Measurements from ENCODE around the gene WDFY4.

The WDFY4 gene

DNA sequence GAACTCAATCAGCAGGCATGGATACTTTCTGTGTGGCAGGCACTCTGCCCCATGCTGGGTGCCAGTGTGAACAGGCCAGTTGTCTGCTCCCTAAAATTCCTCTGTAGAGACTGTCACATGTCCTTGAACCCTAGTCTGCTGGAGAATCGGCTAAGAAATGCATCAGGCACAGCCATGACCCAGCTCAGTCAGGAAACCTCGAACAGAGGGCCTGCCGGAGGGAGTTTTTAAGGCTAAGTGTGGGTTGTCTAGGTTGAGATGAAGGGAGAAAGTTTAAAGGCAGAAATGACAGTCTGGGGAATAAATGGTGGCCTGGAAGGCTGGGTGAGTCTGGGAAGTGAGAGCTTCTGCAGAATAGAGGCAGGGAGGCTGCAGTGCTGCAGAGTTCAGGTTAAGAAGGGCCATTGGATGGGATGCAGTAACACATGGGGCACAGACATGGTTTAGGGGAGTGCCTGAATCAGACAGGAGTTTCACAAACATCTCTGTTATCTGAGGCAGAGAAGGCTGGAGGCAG is 45.3 kb downstream of the WDFY4 start:
- H3K36me3 ChIP-seq (ENCODE audit: control insufficient read depth, insufficient read depth, low read length), result no peaks in the 10 kb centered on the region
- no peak overlapping the region for H3K4me3 ChIP-seq (ENCODE audit: low read depth, low read length)
- H3K9ac ChIP-seq (ENCODE audit: low read depth, low read length), result no peak overlapping the region
- H3K4me1 ChIP-seq (ENCODE audit: control insufficient read depth, insufficient read depth, low read length), result peaks cover 5% of the 10 kb centered on the region
- no peaks in the 10 kb centered on the region for H3K9me3 ChIP-seq (ENCODE audit: control insufficient read depth, insufficient read depth, low read length)
- H3K27me3 ChIP-seq (ENCODE audit: control insufficient read depth, insufficient read depth, low read length), result no peaks in the 10 kb centered on the region

DNA sequence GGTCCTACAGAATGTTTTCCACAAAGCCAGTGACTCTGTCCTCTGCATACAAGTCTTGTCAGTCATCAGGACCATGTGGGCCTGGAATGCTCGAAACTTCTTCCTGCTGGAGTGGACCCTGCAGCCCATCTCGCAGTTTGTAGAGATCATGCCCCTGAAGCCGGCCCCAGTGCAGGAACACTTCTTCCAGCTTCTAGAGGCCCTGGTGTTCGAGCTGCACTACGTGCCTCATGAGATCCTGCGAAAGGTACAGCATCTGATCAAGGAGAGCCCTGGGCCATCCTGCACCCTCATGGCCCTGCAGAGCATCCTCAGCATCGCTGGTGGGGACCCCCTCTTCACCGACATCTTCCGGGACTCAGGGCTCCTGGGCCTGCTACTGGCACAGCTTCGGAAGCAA is 46.5 kb downstream of the WDFY4 start:
- Histone ChIP-seq H3K4me1 (ENCODE audit: control insufficient read depth, insufficient read depth, low read length) (peaks cover 5% of the 10 kb centered on the region), H3K36me3 (ENCODE audit: control insufficient read depth, insufficient read depth, low read length) (no peaks in the 10 kb centered on the region), H3K9me3 (ENCODE audit: control insufficient read depth, insufficient read depth, low read length) (no peaks in the 10 kb centered on the region), H3K27me3 (ENCODE audit: control insufficient read depth, insufficient read depth, low read length) (no peaks in the 10 kb centered on the region), H3K4me3 (ENCODE audit: low read depth, low read length) (no peak overlapping the region), H3K9ac (ENCODE audit: low read depth, low read length) (no peak overlapping the region)

DNA sequence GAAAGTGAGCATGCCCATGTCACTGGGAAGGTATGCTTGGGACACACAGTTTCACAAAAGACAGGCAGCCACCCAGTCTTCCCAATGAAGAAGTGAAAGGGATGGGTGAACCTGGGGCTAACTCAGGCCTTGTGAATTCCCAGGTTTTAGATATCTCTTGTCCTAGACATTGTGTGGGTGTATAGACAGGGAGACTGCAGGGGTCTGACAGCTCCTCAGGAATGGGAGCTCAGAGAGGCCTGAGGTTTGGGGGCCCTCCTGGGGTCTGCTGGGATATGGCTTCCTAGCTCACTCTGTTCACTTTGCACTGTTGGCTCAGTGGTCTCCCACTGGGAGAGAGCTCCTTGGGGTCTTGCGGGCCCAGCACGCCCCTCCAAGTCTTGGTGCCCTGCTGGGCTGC is 47.0 kb downstream of the WDFY4 start:
- H3K9ac ChIP-seq (ENCODE audit: low read depth, low read length), result no peak overlapping the region
- H3K9me3 ChIP-seq (ENCODE audit: control insufficient read depth, insufficient read depth, low read length), result no peaks in the 10 kb centered on the region
- peaks cover 5% of the 10 kb centered on the region for H3K4me1 ChIP-seq (ENCODE audit: control insufficient read depth, insufficient read depth, low read length)
- H3K4me3 ChIP-seq (ENCODE audit: low read depth, low read length), result no peak overlapping the region
- H3K36me3 ChIP-seq (ENCODE audit: control insufficient read depth, insufficient read depth, low read length), result no peaks in the 10 kb centered on the region
- H3K27me3 ChIP-seq (ENCODE audit: control insufficient read depth, insufficient read depth, low read length), result no peaks in the 10 kb centered on the region

DNA sequence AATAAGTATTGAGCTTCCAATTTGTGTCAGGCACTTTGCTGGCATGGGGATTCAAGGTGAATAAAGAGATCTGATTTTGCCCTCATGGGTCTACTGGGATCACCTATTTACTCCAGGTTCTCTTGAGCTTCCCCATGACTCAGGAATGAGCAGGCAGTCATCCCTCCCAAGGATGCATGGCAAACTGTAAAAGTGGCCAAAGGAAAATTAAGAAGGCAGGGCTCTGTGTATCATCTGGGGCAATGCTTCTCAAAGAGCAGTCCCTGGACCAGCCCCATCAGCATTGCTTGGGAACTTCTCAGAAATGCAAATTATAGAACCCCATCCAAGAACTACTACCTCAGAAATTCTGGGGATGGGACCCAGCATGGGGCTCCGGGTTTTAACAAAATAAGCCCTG is 48.7 kb downstream of the WDFY4 start:
- no peaks in the 10 kb centered on the region for H3K27me3 ChIP-seq (ENCODE audit: control insufficient read depth, insufficient read depth, low read length)
- H3K9ac ChIP-seq (ENCODE audit: low read depth, low read length), result no peak overlapping the region
- H3K9me3 ChIP-seq (ENCODE audit: control insufficient read depth, insufficient read depth, low read length), result no peaks in the 10 kb centered on the region
- H3K4me1 ChIP-seq (ENCODE audit: control insufficient read depth, insufficient read depth, low read length), result peaks cover 5% of the 10 kb centered on the region
- no peak overlapping the region for H3K4me3 ChIP-seq (ENCODE audit: low read depth, low read length)
- H3K36me3 ChIP-seq (ENCODE audit: control insufficient read depth, insufficient read depth, low read length), result no peaks in the 10 kb centered on the region

DNA sequence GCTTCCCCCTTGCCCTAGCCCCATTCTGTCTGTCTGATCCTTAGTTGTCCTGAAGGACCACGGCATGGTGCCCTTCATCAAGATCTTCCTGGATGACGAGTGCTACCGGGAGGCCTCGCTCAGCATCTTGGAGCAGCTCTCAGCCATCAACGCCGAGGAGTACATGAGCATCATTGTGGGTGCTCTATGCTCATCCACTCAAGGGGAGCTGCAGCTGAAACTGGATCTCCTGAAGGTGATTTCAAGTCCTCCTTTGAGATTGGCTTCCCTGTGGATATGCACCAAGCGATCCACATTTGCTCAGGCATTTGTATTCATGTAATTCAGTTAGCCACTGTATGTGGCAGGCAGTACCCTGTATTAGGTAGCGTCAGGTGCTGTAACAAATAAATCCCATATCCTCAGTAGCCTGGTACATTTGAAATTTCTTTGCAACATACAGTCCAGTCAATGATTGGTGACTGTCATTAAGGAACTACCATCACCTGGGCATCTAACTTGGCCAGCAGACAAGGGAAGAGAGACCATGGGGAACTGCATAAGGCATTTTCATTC is 51.2 kb downstream of the WDFY4 start:
- H3K9ac ChIP-seq (ENCODE audit: low read depth, low read length), result no peak overlapping the region
- no peak overlapping the region for H3K4me3 ChIP-seq (ENCODE audit: low read depth, low read length)
- H3K4me1 ChIP-seq (ENCODE audit: control insufficient read depth, insufficient read depth, low read length), result peaks cover 5% of the 10 kb centered on the region
- no peaks in the 10 kb centered on the region for H3K27me3 ChIP-seq (ENCODE audit: control insufficient read depth, insufficient read depth, low read length)
- no peaks in the 10 kb centered on the region for H3K9me3 ChIP-seq (ENCODE audit: control insufficient read depth, insufficient read depth, low read length)
- H3K36me3 ChIP-seq (ENCODE audit: control insufficient read depth, insufficient read depth, low read length), result no peaks in the 10 kb centered on the region

DNA sequence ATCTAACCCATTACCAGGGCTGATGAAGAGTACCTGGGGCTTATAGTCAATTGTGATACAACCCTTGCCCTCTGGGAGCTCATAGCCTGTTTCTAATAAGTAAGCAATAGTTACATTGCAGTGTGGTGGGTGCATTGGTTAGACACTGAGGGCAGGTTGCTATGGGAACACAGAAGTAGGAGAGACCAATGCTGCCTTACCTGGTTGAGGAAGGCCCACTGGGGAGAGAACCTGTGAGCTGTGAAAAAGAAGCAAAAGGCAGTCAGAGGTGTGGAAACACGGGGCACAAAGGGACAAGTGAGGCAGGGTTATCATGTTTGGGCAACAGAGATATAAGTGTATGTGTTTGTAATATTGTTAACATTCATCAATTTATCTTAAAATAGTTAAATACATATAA is 51.9 kb downstream of the WDFY4 start:
- H3K36me3 ChIP-seq (ENCODE audit: control insufficient read depth, insufficient read depth, low read length), result no peaks in the 10 kb centered on the region

DNA sequence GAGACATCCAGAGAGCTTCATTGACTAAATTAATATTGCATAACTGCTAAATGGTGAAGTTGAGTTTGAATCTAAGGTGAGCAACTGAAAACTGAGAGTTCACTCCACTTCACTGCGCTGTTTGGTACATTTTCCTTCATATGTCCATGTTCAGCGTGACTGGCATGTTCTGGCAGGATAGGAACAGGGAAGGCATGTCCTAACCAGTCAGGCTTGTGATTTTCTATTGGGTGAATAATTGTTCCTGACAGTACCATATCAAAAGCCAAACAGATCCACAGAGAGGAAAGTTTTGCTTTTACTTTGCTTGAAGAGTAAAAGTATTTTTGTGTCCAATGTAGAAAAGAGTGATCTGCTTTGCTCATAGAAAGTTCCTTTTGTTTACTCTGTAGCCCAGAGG is 53.2 kb downstream of the WDFY4 start:
- Histone ChIP-seq H3K27me3 (ENCODE audit: control insufficient read depth, insufficient read depth, low read length) (peaks cover 2% of the 10 kb centered on the region), H3K4me1 (ENCODE audit: control insufficient read depth, insufficient read depth, low read length) (peaks cover 5% of the 10 kb centered on the region), H3K9ac (ENCODE audit: low read depth, low read length) (no peak overlapping the region), H3K4me3 (ENCODE audit: low read depth, low read length) (no peak overlapping the region), H3K9me3 (ENCODE audit: control insufficient read depth, insufficient read depth, low read length) (no peaks in the 10 kb centered on the region), H3K36me3 (ENCODE audit: control insufficient read depth, insufficient read depth, low read length) (no peaks in the 10 kb centered on the region)

More for the DNA sequence above, 51.9 kb downstream of the WDFY4 start:
- Histone ChIP-seq H3K9me3 (ENCODE audit: control insufficient read depth, insufficient read depth, low read length) (no peaks in the 10 kb centered on the region), H3K4me3 (ENCODE audit: low read depth, low read length) (no peak overlapping the region), H3K27me3 (ENCODE audit: control insufficient read depth, insufficient read depth, low read length) (no peaks in the 10 kb centered on the region), H3K4me1 (ENCODE audit: control insufficient read depth, insufficient read depth, low read length) (peaks cover 5% of the 10 kb centered on the region), H3K9ac (ENCODE audit: low read depth, low read length) (no peak overlapping the region)

DNA sequence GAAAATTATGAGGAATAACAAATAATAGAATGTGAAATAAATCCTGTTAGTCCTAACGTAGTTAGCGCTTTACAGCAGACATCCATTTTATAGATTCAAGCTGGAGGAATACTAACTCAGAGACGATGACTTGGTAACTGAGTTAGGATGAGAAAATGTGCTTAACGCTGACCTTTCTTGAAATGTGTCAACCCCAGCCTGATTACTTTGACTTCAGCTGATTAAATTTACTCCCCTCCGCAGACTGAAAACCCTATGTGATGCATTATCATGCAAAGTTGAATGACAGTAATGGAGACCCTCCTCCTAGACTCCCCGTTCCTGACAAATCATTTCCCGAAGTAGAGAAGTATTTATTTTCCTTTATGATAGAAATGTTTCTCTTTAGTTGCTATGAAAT is 54.5 kb downstream of the WDFY4 start:
- Histone ChIP-seq H3K4me1 (ENCODE audit: control insufficient read depth, insufficient read depth, low read length) (no peaks in the 10 kb centered on the region), H3K27me3 (ENCODE audit: control insufficient read depth, insufficient read depth, low read length) (peaks cover 2% of the 10 kb centered on the region), H3K4me3 (ENCODE audit: low read depth, low read length) (no peak overlapping the region), H3K9ac (ENCODE audit: low read depth, low read length) (no peak overlapping the region), H3K9me3 (ENCODE audit: control insufficient read depth, insufficient read depth, low read length) (no peaks in the 10 kb centered on the region), H3K36me3 (ENCODE audit: control insufficient read depth, insufficient read depth, low read length) (no peaks in the 10 kb centered on the region)

DNA sequence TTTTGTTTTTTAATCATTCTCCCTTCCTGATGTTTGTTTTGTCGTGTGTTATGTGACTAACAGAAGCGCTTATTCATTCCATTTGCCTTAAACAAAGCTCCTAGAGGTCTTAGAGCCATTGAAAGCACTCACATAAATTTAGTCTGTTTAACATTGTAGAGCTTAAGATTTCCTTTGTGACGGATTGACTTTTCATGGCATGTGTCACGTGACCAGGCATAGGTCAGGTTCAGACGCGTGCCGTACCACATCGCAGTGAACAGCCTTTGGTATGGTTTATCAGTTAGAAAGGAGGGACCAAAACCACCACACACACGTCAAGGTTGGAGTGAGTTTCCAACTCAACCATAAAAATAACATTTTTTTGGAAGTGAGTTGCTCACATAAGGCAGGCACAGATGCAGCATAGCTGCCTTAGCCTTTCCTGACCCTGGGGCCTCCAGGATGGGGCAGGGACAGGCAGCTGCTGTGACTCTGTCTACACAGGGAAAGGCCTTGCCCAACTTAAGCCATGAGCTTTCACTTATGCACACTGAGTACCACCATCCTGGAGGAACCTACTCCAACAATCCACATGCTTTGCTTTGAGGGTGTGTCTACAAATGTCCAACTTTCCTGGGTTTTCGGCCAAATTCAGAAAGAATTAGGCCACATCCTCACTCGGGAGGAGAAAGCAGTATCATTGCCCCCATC is 55.5 kb downstream of the WDFY4 start:
- Histone ChIP-seq H3K4me3 (ENCODE audit: low read depth, low read length) (no peak overlapping the region), H3K4me1 (ENCODE audit: control insufficient read depth, insufficient read depth, low read length) (no peaks in the 10 kb centered on the region), H3K9ac (ENCODE audit: low read depth, low read length) (no peak overlapping the region), H3K36me3 (ENCODE audit: control insufficient read depth, insufficient read depth, low read length) (no peaks in the 10 kb centered on the region), H3K27me3 (ENCODE audit: control insufficient read depth, insufficient read depth, low read length) (peaks cover 2% of the 10 kb centered on the region), H3K9me3 (ENCODE audit: control insufficient read depth, insufficient read depth, low read length) (no peaks in the 10 kb centered on the region)

DNA sequence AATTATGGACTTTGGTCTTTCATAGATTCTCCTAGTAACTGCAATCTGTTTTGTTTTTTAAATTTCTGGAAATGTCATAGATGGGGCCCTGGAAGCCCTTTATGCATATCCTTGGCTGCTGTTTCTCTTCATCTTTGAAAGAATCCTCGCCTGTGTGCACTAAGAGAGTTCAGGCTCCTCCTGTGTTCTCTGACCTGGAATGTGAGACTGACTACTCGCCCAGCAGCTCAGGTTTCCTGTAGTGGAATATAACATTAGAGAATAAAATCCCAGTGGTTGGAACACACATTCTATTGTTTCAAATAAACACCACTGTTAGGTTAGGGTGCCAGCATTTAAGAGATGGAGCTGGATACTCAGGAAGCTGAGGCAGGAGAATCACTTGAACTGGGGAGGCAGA is 56.3 kb downstream of the WDFY4 start:
- no peaks in the 10 kb centered on the region for H3K36me3 ChIP-seq (ENCODE audit: control insufficient read depth, insufficient read depth, low read length)
- no peak overlapping the region for H3K4me3 ChIP-seq (ENCODE audit: low read depth, low read length)
- H3K4me1 ChIP-seq (ENCODE audit: control insufficient read depth, insufficient read depth, low read length), result no peaks in the 10 kb centered on the region
- H3K9me3 ChIP-seq (ENCODE audit: control insufficient read depth, insufficient read depth, low read length), result no peaks in the 10 kb centered on the region
- H3K27me3 ChIP-seq (ENCODE audit: control insufficient read depth, insufficient read depth, low read length), result peaks cover 2% of the 10 kb centered on the region
- H3K9ac ChIP-seq (ENCODE audit: low read depth, low read length), result no peak overlapping the region

DNA sequence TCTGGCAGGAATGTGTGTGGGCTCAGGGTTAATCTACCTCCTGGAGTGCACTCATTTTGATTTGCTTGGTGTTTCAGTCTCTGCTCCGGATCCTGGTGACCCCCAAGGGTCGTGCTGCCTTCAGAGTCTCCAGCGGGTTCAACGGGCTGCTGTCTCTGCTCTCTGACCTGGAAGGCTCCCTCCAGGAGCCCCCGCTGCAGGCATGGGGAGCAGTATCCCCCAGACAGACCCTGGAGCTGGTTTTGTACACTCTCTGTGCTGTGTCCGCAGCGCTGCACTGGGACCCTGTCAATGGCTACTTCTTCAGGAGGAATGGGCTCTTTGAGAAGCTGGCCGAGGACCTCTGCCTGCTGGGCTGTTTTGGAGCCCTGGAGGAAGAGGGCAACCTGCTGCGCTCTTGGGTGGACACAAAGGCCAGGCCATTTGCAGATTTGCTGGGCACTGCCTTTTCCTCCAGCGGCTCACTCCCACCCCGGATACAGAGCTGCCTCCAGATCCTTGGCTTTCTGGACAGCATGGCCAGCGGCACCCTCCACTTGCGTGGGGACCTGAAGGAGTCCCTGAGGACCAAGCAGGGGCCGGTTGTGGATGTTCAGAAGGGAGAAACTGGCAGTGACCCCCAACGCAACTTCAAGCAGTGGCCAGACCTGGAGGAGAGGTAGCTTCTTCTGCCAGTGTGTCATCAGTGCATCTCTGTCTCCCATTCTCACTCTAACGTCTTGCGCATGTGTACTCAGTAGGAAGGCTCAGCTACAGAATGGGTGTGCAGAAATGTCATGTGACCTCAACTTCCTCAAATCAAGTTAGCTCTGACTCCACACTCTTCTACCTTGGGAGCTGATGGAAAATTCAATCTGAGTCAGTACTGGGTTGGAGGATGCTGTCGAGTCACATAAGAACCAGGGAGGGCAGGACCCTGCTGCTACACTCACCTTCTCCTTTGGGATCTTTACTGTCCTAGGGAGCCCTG is 58.5 kb downstream of the WDFY4 start:
- H3K27me3 ChIP-seq (ENCODE audit: control insufficient read depth, insufficient read depth, low read length), result peaks cover 2% of the 10 kb centered on the region
- no peaks in the 10 kb centered on the region for H3K4me1 ChIP-seq (ENCODE audit: control insufficient read depth, insufficient read depth, low read length)
- no peaks in the 10 kb centered on the region for H3K36me3 ChIP-seq (ENCODE audit: control insufficient read depth, insufficient read depth, low read length)

More for the DNA sequence above, 58.5 kb downstream of the WDFY4 start:
- Histone ChIP-seq H3K9ac (ENCODE audit: low read depth, low read length) (no peak overlapping the region), H3K9me3 (ENCODE audit: control insufficient read depth, insufficient read depth, low read length) (no peaks in the 10 kb centered on the region), H3K4me3 (ENCODE audit: low read depth, low read length) (no peak overlapping the region)

Data from iPS-15b (cell line).